Gastrocnemius medialis (tissue), 4 donors: ENCODE measurements around the gene NCOA3.

ENCODE experiments used
- CTCF ChIP-seq, 5 experiments: fragments of 450-650 bp in 3 of 5; fragments of 200-600 bp in 2 of 5; sonication (generic) in 2 of 5; IDR thresholded peaks in 4 of 5; conservative IDR thresholded peaks in 1 of 5; 1 replicate in 4 of 5; 2 replicates in 1 of 5; pipeline ENCODE4 v1.5.1; 2016 to 2019; ENCODE audit warnings: antibody characterized with exemption in 5 of 5, mild to moderate bottlenecking in 3 of 5, moderate library complexity in 3 of 5
- POLR2A ChIP-seq, 2 donors: fragments of 450-650 bp; IDR thresholded peaks; one replicate each; pipeline ENCODE4 v1.6.1; 2017; ENCODE audit warnings: antibody characterized with exemption in 2 of 2, mild to moderate bottlenecking in 2 of 2, moderate library complexity in 2 of 2

GRCh38 chr20:47686545-47686944, 184.9 kb downstream of the NCOA3 start:
- TF ChIP-seq CTCF (IDR thresholded peaks at IDR 0.05 in 4 of 5, conservative IDR thresholded peaks at IDR 0.05 in 1 of 5) (no peak), POLR2A (IDR thresholded peaks at IDR 0.05) (no peak)
